Measurements from ENCODE around the gene RHD.
A peak's percentile ranks its signal among the peaks of the same experiment; 100 is the strongest.
"Not testable (repeated sequence)": the region's sequence is repeated elsewhere in the genome, so short reads cannot be mapped to it uniquely, and the experiment has no call there.

Gene RHD

GRCh38 chr1:25257196-25257595 lies 15.1 kb upstream of the RHD start:
- DNase-seq (ENCODE audit: low spot score): no peak

- DNase-seq (ENCODE audit: low spot score): peak; percentile 40
These were observed 12.5 kb upstream of the RHD start for GRCh38 chr1:25259813-25260212.

- not testable (repeated sequence) for DNase-seq (ENCODE audit: low spot score)
These were observed 12.0 kb upstream of the RHD start for GRCh38 chr1:25260336-25260735.

- DNase-seq (ENCODE audit: low spot score): not testable (repeated sequence)
These were observed 5.6 kb upstream of the RHD start for GRCh38 chr1:25266554-25267287.

- not testable (repeated sequence) for DNase-seq (ENCODE audit: low spot score)
These were observed 4.8 kb upstream of the RHD start for GRCh38 chr1:25267288-25268142.

GRCh38 chr1:25268143-25268760 lies 4.1 kb upstream of the RHD start:
- DNase-seq (ENCODE audit: low spot score): not testable (repeated sequence)

- not testable (repeated sequence) for DNase-seq (ENCODE audit: low spot score)
These were observed 3.3 kb downstream of the RHD start for GRCh38 chr1:25275648-25276047.

- not testable (repeated sequence) for DNase-seq (ENCODE audit: low spot score)
These were observed 5.0 kb downstream of the RHD start for GRCh38 chr1:25277295-25277694.

GRCh38 chr1:25278358-25278757 lies 6.0 kb downstream of the RHD start:
- not testable (repeated sequence) for DNase-seq (ENCODE audit: low spot score)

GRCh38 chr1:25278790-25279189 lies 6.5 kb downstream of the RHD start:
- not testable (repeated sequence) for DNase-seq (ENCODE audit: low spot score)

- DNase-seq (ENCODE audit: low spot score): not testable (repeated sequence)
These were observed 7.4 kb downstream of the RHD start for GRCh38 chr1:25279693-25280111.

- not testable (repeated sequence) for DNase-seq (ENCODE audit: low spot score)
These were observed 13.6 kb downstream of the RHD start for GRCh38 chr1:25285862-25286261.

GRCh38 chr1:25287164-25287563 lies 14.9 kb downstream of the RHD start:
- DNase-seq (ENCODE audit: low spot score): not testable (repeated sequence)

- not testable (repeated sequence) for DNase-seq (ENCODE audit: low spot score)
These were observed 16.3 kb downstream of the RHD start for GRCh38 chr1:25288573-25289101.

- not testable (repeated sequence) for DNase-seq (ENCODE audit: low spot score)
These were observed 17.7 kb downstream of the RHD start for GRCh38 chr1:25290043-25290442.

GRCh38 chr1:25293426-25293825 lies 21.1 kb downstream of the RHD start:
- not testable (repeated sequence) for DNase-seq (ENCODE audit: low spot score)

GRCh38 chr1:25294889-25295826 lies 22.8 kb downstream of the RHD start:
- not testable (repeated sequence) for DNase-seq (ENCODE audit: low spot score)

GRCh38 chr1:25296501-25296900 lies 24.2 kb downstream of the RHD start:
- not testable (repeated sequence) for DNase-seq (ENCODE audit: low spot score)

GRCh38 chr1:25300729-25301128 lies 28.4 kb downstream of the RHD start:
- not testable (repeated sequence) for DNase-seq (ENCODE audit: low spot score)

- not testable (repeated sequence) for DNase-seq (ENCODE audit: low spot score)
These were observed 30.0 kb downstream of the RHD start for GRCh38 chr1:25302330-25302729.

- not testable (repeated sequence) for DNase-seq (ENCODE audit: low spot score)
These were observed 32.6 kb downstream of the RHD start for GRCh38 chr1:25304936-25305335.

All from activated CD4-positive, alpha-beta T cell treated with anti-CD3 and anti-CD28 coated beads, Interleukin-2, Interleukin-4, amounts not matched to agents 100 ng/mL and 50 ng/mL, durations not matched to agents 16 hours and 8 hours (primary cell).